HFF-Myc (cell line): ENCODE measurements around the gene ZNF488.

Source experiments
- DNase-seq: peaks from one replicate; pipeline ENCODE4 v3.0.0-alpha.2; 2011; ENCODE audit warnings: low read depth; ENCODE audit errors: extremely low read depth
- H3K4me3 ChIP-seq: replicated peaks from 2 replicates; pipeline ENCODE4 v1.5.1; 2011; ENCODE audit warnings: low read depth, mild to moderate bottlenecking, control low read depth, low read length
- TF ChIP-seq, protein P1 (sequence below): IDR thresholded peaks from 2 replicates; pipeline ENCODE4 v1.5.1; 2012; ENCODE audit warnings: mild to moderate bottlenecking, low read depth, low read length, control low read depth; ENCODE audit errors: missing control alignments

Gene ZNF488

DNA sequence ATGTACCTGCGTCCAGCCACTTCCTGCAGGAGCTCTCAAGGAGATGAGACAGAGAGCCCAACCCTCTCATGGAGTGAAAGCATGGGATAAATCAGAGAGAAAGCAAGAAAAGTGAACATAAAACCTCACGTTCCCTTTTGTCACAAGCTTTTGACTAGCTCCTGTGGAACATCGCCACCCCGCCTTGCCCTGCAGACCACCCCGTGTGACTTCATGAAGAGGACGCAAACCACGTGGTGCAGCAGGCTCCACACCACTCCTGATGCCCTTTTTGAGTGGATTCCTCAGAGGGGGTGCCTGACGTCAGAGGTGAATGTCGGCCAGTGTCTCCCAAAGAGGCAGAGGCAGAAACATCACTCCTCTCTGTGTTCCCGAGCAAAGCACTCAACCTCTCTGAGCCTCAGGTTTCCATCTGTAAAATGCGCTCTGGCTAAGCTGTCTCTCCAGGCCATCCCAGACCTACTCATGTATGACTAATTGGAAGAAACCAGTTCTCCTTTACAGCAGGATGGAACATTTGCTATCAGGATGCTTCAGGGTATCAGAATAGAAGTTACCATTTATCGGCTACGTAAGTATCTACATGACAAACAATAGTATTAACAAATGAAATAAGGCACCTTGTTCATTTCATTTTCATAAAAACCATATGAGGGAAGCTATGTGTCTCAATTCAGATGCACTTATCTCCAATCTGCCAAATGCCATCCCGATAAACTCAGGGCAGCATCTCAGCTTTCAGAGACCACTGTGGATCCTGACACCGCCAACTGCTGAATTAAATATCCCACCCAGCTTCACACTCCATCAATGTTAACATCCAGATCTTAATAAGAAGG, 5.3 kb downstream of the ZNF488 start:
- TF ChIP-seq, protein P1, sequence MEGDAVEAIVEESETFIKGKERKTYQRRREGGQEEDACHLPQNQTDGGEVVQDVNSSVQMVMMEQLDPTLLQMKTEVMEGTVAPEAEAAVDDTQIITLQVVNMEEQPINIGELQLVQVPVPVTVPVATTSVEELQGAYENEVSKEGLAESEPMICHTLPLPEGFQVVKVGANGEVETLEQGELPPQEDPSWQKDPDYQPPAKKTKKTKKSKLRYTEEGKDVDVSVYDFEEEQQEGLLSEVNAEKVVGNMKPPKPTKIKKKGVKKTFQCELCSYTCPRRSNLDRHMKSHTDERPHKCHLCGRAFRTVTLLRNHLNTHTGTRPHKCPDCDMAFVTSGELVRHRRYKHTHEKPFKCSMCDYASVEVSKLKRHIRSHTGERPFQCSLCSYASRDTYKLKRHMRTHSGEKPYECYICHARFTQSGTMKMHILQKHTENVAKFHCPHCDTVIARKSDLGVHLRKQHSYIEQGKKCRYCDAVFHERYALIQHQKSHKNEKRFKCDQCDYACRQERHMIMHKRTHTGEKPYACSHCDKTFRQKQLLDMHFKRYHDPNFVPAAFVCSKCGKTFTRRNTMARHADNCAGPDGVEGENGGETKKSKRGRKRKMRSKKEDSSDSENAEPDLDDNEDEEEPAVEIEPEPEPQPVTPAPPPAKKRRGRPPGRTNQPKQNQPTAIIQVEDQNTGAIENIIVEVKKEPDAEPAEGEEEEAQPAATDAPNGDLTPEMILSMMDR = no peak
- no peak for DNase-seq
- H3K4me3 ChIP-seq = no peak overlapping the region

DNA sequence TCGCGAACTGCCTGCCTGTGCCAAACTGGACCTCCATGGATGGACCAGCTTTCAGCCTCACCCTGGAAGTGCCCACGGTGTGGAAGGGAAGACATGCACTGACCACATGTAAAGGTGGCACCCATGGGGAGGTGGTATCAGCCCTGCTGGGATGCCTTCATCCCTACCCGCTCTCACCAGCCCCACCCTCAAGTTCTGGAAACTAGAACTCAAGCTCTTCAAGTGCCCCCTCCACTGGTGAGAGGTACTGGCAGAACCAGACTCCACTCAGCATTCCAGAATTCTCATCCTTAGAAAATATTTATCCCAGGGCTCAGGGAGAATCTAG, 5.9 kb downstream of the ZNF488 start:
- TF ChIP-seq, protein P1 = no peak
- no peak for DNase-seq
- H3K4me3 ChIP-seq = no peak overlapping the region

DNA sequence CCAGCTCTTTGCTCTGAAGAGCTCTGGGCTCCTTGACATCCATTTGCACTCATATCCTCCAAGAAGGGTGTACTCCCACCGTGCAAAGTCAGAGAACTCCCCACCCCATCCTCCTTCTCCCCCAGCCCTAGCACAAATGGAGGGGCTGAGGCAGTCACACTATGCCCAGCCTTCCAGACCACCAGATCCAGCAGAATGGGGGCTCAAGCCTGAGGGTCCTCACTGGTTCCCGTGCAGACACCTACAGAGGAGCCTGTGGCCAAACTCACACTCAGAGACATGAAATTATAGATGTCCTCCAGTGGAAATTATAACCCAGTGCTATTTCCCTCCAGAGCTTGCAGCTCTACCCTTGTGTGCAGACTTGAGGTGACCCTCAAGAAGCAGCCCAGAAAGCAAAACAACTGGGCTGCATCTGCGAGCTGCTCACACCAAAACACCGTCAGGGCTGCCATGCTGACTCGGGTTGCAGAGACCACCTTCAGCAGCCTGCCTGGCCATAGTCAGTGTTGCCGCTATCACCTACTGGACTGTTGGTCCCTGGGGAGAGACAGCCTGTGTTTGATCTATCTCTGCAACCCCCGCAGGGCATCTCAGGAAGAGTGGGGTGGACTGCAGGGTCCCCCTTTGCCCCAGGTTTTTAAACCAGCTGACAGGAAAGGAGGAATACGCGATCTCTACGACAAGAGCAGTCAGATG, 7.4 kb downstream of the ZNF488 start:
- no peak for DNase-seq
- H3K4me3 ChIP-seq = no peak overlapping the region
- TF ChIP-seq, protein P1 = no peak

DNA sequence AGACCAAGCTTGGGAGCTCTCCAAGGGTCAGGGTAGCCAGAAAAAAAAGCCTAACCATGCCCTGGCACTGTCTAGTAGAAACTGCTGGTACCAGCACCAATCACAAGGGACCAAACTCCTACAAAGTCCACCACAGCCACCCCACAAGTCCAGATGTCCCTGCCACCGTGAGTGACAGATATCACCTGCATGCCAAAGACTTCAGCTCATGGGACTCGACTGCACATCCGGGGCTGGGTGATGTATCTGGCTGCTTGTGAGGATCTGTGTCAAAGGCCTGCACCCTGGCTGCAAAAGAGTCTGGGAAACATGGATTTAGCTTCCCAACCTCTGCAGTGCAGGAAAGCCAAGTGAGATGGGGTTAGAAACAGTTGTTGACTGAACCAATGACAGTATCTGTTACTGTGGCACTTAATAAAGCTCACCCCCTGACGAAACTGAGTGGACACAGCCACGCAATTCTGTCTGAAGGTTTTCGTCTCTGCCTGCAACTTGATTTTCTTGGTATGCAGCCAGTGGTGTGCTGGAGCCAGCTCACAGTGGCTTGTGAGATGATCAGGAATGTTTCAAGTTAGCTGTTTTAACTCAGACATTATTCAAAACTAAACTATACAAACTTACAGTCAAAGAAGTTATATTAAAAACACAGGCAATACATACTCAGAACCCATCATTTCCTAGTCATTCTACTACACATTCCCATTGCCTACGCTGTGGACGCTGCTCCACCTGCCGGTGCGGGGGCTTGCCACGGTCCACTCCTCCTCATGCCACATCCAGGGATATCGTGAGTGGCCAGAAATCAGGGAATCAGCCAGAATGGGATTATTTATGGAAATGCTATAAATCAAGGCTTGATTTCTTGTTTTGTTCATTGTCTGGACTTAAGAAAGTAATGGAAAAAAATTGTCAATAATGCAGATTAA, 9.2 kb downstream of the ZNF488 start:
- DNase-seq = no peak
- TF ChIP-seq, protein P1 = no peak

DNA sequence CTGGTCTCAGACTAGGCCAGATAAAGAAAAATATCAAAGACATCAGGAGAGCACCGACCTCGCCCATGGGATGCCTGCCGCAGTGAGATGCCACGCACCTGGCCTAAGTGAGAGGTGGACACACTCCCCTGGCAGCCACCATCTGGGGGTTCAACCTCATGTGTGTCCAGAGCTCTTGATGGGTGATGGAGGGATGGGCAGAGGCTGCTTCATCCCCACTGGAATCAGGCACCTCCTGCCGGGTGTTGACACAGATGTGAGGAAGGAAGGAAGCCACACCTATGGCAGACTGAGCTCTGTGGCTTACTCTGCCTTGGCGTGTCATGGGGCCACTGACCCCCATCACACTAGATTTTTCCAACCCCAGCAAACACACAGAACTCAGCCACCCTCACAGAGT, 11.4 kb downstream of the ZNF488 start:
- TF ChIP-seq, protein P1 = no peak
- H3K4me3 ChIP-seq = no peak overlapping the region
- no peak for DNase-seq

More for the DNA sequence above, 9.2 kb downstream of the ZNF488 start:
- H3K4me3 ChIP-seq = no peak overlapping the region

DNA sequence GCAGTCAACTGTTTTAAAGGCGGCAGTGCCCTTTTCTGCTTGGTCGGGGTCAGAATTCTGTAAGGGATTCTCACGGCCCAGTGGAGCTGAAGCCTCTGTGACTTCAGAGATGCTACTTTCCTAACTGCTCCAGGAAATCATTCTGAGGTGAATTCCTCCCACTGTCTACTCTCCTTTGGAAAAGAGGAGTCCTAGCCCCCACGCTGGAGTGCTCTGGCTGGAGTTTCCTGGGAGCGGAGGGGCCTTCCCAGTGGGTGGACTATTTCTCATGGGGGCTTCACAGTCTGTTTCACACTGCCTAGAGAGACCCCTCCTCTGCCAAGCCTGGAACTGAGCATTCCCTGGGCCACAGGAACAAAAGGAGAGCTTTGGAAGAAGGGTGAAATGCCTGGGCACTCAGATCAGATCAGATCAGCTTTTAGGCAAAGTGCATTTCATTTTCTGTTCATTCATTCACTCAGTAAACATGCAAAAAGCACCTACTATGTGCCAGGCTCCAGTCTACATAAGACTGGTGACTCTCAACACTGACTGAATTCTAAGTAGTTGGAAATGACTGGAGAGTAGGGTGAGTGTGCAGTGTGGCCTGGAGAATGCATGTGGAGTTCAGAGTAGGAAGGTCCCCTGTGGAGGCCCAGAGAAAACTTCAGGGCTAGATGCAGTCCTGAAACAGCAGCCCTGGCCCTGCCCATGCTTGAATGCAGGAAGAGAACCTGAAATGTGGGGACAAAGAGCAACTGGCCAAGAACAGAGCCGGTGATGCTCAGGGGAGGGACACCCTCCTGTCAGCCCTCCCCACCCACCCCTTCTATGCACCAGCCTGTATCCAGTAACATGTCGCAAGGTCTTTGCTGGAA, 12.2 kb downstream of the ZNF488 start:
- TF ChIP-seq, protein P1 = no peak
- no peak for DNase-seq
- no peak overlapping the region for H3K4me3 ChIP-seq
